NT2/D1 (cell line): ENCODE measurements around the gene CDH13.

Source experiments
- SUZ12 ChIP-seq: IDR thresholded peaks from 2 replicates; pipeline ENCODE4 v1.6.1; 2011; ENCODE audit not compliant: insufficient read length, insufficient read depth; ENCODE audit errors: extremely low read depth
- YY1 ChIP-seq: IDR thresholded peaks from 2 replicates; pipeline ENCODE4 v1.6.1; 2011; ENCODE audit not compliant: insufficient read length, insufficient read depth
- ZNF274 ChIP-seq: IDR thresholded peaks from 2 replicates; pipeline ENCODE4 v1.6.1; 2011; ENCODE audit warnings: mild to moderate bottlenecking, low read depth, low read length

GRCh38 chr16:82695806-82696205 lies 69.0 kb downstream of the CDH13 start:
- TF ChIP-seq YY1: no peak
- no peak for TF ChIP-seq ZNF274
- TF ChIP-seq SUZ12: no peak
